IMR-90 (cell line): ENCODE results near the gene GSG1L. TPM values are rescaled to one million over a fixed set of nuclear protein-coding genes. Genes with fewer than 3 reads are reported as not detected.

Source experiments
- ATAC-seq: fragments of 200-7000 bp; cut with Tn5 transposase; 2 replicates; pipeline ENCODE4 v1.9.1; 2020; ENCODE audit warnings: low read depth, mild to moderate bottlenecking, moderate library complexity
- BruUV-seq: library from RNA; stranded (reverse); fragments of 400-500 nt; replicated peaks from 2 replicates; lab custom pipeline; 2021; lab: Mats Ljungman, UMichigan
- CTCF ChIA-PET: fragments of 300-600 bp; formaldehyde crosslinking; extraction: SDS; loops from one replicate; lab custom pipeline; 2021; ENCODE audit warnings: antibody characterized with exemption; lab: Yijun Ruan, JAX
- POLR2A ChIA-PET: fragments of 300-600 bp; sonication (Branson Sonifier 250); formaldehyde crosslinking; loops from one replicate; lab custom pipeline; 2022; ENCODE audit warnings: antibody characterized with exemption; ENCODE audit not compliant: unreplicated experiment; lab: Charles Lee
- DNase-seq: peaks from one replicate; pipeline ENCODE4 v3.0.0; 2013
- H2AFZ ChIP-seq: replicated peaks from 2 replicates; pipeline ENCODE3; 2013; ENCODE audit warnings: low read length, mild to moderate bottlenecking; ENCODE audit not compliant: poor library complexity
- H2AK5ac ChIP-seq: 2 replicates; pipeline ENCODE4 v1.6.1; 2013; ENCODE audit warnings: low read depth, low read length, inconsistent platforms
- H2AK9ac ChIP-seq: replicated peaks from 2 replicates; pipeline ENCODE3; 2013; ENCODE audit warnings: mild to moderate bottlenecking, low read depth, low read length, moderate library complexity; ENCODE audit not compliant: poor library complexity
- H2BK120ac ChIP-seq: 2 replicates; pipeline ENCODE4 v1.6.1; 2013; ENCODE audit warnings: low read depth, low read length, inconsistent platforms
- H2BK15ac ChIP-seq: 3 replicates; pipeline ENCODE4 v1.6.1; 2013; ENCODE audit warnings: low read depth, low read length, inconsistent platforms
- H2BK20ac ChIP-seq: 2 replicates; pipeline ENCODE4 v1.6.1; 2013; ENCODE audit warnings: low read depth, mild to moderate bottlenecking, inconsistent platforms, low read length, moderate library complexity
- H2BK5ac ChIP-seq: 2 replicates; pipeline ENCODE4 v1.6.1; 2013; ENCODE audit warnings: mild to moderate bottlenecking, low read depth, low read length, inconsistent platforms; ENCODE audit not compliant: poor library complexity, severe bottlenecking
- H3K14ac ChIP-seq: replicated peaks from 2 replicates; pipeline ENCODE4 v1.6.1; 2013; ENCODE audit warnings: low read depth, low read length, inconsistent platforms
- H3K18ac ChIP-seq: 2 replicates; pipeline ENCODE4 v1.6.1; 2013; ENCODE audit warnings: low read depth, low read length, control low read depth
- H3K23ac ChIP-seq: 2 replicates; pipeline ENCODE4 v1.6.1; 2013; ENCODE audit warnings: low read depth, low read length, inconsistent platforms
- H3K27ac ChIP-seq: 2 replicates; pipeline ENCODE4 v1.5.1; 2013; ENCODE audit warnings: mild to moderate bottlenecking, control low read depth, low read length; ENCODE audit not compliant: insufficient read depth
- H3K27me3 ChIP-seq: 2 replicates; pipeline ENCODE4 v1.6.1; 2013; ENCODE audit warnings: low read length; ENCODE audit not compliant: control insufficient read depth, insufficient read depth
- H3K36me3 ChIP-seq: 2 replicates; pipeline ENCODE4 v1.6.1; 2013; ENCODE audit warnings: low read length, mixed read lengths; ENCODE audit not compliant: control insufficient read depth, insufficient read depth
- H3K4ac ChIP-seq: 2 replicates; pipeline ENCODE4 v1.6.1; 2013; ENCODE audit warnings: low read depth, low read length, inconsistent platforms
- H3K4me1 ChIP-seq: 2 replicates; pipeline ENCODE4 v1.6.1; 2013; ENCODE audit warnings: low read length, mixed read lengths; ENCODE audit not compliant: control insufficient read depth, insufficient read depth
- H3K4me2 ChIP-seq: 2 replicates; pipeline ENCODE4 v1.6.1; 2013; ENCODE audit warnings: low read depth, mild to moderate bottlenecking, control low read depth, low read length, moderate library complexity
- H3K4me3 ChIP-seq: 2 replicates; pipeline ENCODE4 v1.5.1; 2013; ENCODE audit warnings: low read depth, mild to moderate bottlenecking, control low read depth, low read length, moderate library complexity; ENCODE audit not compliant: insufficient read depth
- H3K56ac ChIP-seq: 2 replicates; pipeline ENCODE4 v1.6.1; 2013; ENCODE audit warnings: low read length, inconsistent platforms; ENCODE audit not compliant: insufficient read depth; ENCODE audit errors: extremely low read depth
- H3K79me1 ChIP-seq, 2 experiments: 2 replicates each; pipeline ENCODE4 v1.6.1; 2013; ENCODE audit warnings: low read length in 2 of 2, inconsistent platforms in 1 of 2, low read depth in 1 of 2
- H3K9ac ChIP-seq: 2 replicates; pipeline ENCODE4 v1.6.1; 2013; ENCODE audit warnings: low read depth, low read length, control low read depth
- H3K9me1 ChIP-seq: 2 replicates; pipeline ENCODE4 v1.6.1; 2013; ENCODE audit warnings: low read length, inconsistent platforms; ENCODE audit not compliant: insufficient read depth
- H3K9me3 ChIP-seq: 2 replicates; pipeline ENCODE4 v1.6.1; 2013; ENCODE audit warnings: low read length; ENCODE audit not compliant: control insufficient read depth, insufficient read depth
- H4K20me1 ChIP-seq: 2 replicates; pipeline ENCODE4 v1.6.1; 2013; ENCODE audit warnings: low read length, inconsistent platforms; ENCODE audit not compliant: insufficient read depth
- H4K5ac ChIP-seq: 2 replicates; pipeline ENCODE4 v1.6.1; 2013; ENCODE audit warnings: mild to moderate bottlenecking, low read depth, low read length, control low read depth
- H4K8ac ChIP-seq, 2 experiments: 2 replicates each; pipeline ENCODE4 v1.6.1; 2013; ENCODE audit warnings: low read depth in 2 of 2, low read length in 2 of 2, control low read depth in 1 of 2, inconsistent platforms in 1 of 2
- H4K91ac ChIP-seq: 2 replicates; pipeline ENCODE4 v1.6.1; 2013; ENCODE audit warnings: low read depth, low read length, inconsistent platforms; ENCODE audit not compliant: insufficient read depth
- BHLHE40 ChIP-seq: fragments of 150-350 bp; IDR thresholded peaks from 2 replicates; pipeline ENCODE4 v1.6.1; 2016; ENCODE audit warnings: mild to moderate bottlenecking, low read depth, low read length
- CEBPB ChIP-seq: IDR thresholded peaks from 2 replicates; pipeline ENCODE4 v1.6.1; 2012; ENCODE audit warnings: low read depth, low read length, improper control_type of control experiment
- CHD1 ChIP-seq: IDR thresholded peaks from 2 replicates; pipeline ENCODE4 v1.6.1; 2012; ENCODE audit warnings: low read depth, low read length, improper control_type of control experiment
- ELK1 ChIP-seq: fragments of 150-350 bp; IDR thresholded peaks from 2 replicates; pipeline ENCODE4 v1.6.1; 2016; ENCODE audit warnings: low read depth, mild to moderate bottlenecking, low read length, moderate library complexity, borderline replicate concordance
- FOS ChIP-seq: fragments of 150-350 bp; IDR thresholded peaks from 2 replicates; pipeline ENCODE4 v1.6.1; 2016; ENCODE audit warnings: low read depth, low read length
- MAFK ChIP-seq: IDR thresholded peaks from 2 replicates; pipeline ENCODE4 v1.6.1; 2012; ENCODE audit warnings: low read depth, low read length, improper control_type of control experiment
- MAZ ChIP-seq: IDR thresholded peaks from 2 replicates; pipeline ENCODE4 v1.6.1; 2012; ENCODE audit warnings: low read depth, mild to moderate bottlenecking, low read length, improper control_type of control experiment, moderate library complexity, borderline replicate concordance
- MXI1 ChIP-seq: IDR thresholded peaks from 2 replicates; pipeline ENCODE4 v1.6.1; 2012; ENCODE audit warnings: low read depth, mild to moderate bottlenecking, low read length, moderate library complexity, borderline replicate concordance
- NFE2L2 ChIP-seq: fragments of 150-350 bp; IDR thresholded peaks from 2 replicates; pipeline ENCODE4 v1.6.1; 2016; ENCODE audit warnings: low read depth, mild to moderate bottlenecking, low read length
- POLR2A ChIP-seq: IDR thresholded peaks from 2 replicates; pipeline ENCODE4 v1.6.1; 2012; ENCODE audit warnings: mild to moderate bottlenecking, low read depth, low read length
- RAD21 ChIP-seq: IDR thresholded peaks from 2 replicates; pipeline ENCODE4 v1.6.1; 2012; ENCODE audit warnings: low read length, improper control_type of control experiment
- RCOR1 ChIP-seq: IDR thresholded peaks from 2 replicates; pipeline ENCODE4 v1.6.1; 2012; ENCODE audit warnings: mild to moderate bottlenecking, low read length, improper control_type of control experiment; ENCODE audit not compliant: insufficient replicate concordance
- RFX5 ChIP-seq: IDR thresholded peaks from 2 replicates; pipeline ENCODE4 v1.8.0; 2012; ENCODE audit warnings: low read depth, mild to moderate bottlenecking, low read length, moderate library complexity
- SMC3 ChIP-seq: fragments of 150-350 bp; IDR thresholded peaks from 2 replicates; pipeline ENCODE4 v1.6.1; 2016; ENCODE audit warnings: low read depth, mild to moderate bottlenecking, antibody characterized with exemption, low read length, moderate library complexity
- USF2 ChIP-seq: fragments of 150-350 bp; IDR thresholded peaks from 2 replicates; pipeline ENCODE4 v1.6.1; 2017; ENCODE audit warnings: mild to moderate bottlenecking, antibody characterized with exemption, low read length, low read depth
- WGBS, 2 experiments: methylation state at CpG; one replicate each; pipeline versions ENCODE4 v1.1.5 to v1.1.7; 2013; ENCODE audit warnings: missing lambda C conversion rate in 2 of 2; ENCODE audit not compliant: insufficient read length in 1 of 2; ENCODE audit errors: extremely low coverage in 2 of 2; 5-methylcytosine and 5-hydroxymethylcytosine counted together
- dilution Hi-C: fragments of 300-500 bp; cut with HindIII; formaldehyde crosslinking; loops from one replicate; pipeline ENCODE4 v1.14.3; 2018; ENCODE audit warnings: low sequenced_read_pairs; ENCODE audit not compliant: unreplicated experiment
- in situ Hi-C: fragments of 300-500 bp; cut with MboI; formaldehyde crosslinking; loops from 3 replicates; pipeline ENCODE4 v1.14.3; 2019; ENCODE audit warnings: low sequenced_read_pairs, inconsistent platforms, mixed read lengths
- intact Hi-C: fragments of 100-400 bp; cut with micrococcal nuclease; formaldehyde crosslinking; loops from 2 replicates; pipeline ENCODE4 v1.10.0; 2022
- polyA plus RNA-seq, 3 experiments: library from polyadenylated mRNA; depleted of rRNA; stranded (reverse); fragments of >200 nt; gene quantifications; 2 replicates each; pipeline ENCODE4 v1.2.3, GENCODE V29; 2012; ENCODE audit warnings: low replicate concordance in 1 of 3
- total RNA-seq: library from RNA; depleted of rRNA; stranded (reverse); fragments of >200 nt; gene quantifications from 2 replicates; pipeline ENCODE4 v1.2.3, GENCODE V29; 2012
- TF ChIP-seq, protein P1 (sequence below): conservative IDR thresholded peaks from 2 replicates; pipeline ENCODE4 v1.5.1; 2012; ENCODE audit warnings: mild to moderate bottlenecking, low read depth, low read length, improper control_type of control experiment

GSG1L gene
- total and polyA plus RNA-seq, 2 of the 4 experiments (the other 2 are of a cell fraction) = not detected

DNA sequence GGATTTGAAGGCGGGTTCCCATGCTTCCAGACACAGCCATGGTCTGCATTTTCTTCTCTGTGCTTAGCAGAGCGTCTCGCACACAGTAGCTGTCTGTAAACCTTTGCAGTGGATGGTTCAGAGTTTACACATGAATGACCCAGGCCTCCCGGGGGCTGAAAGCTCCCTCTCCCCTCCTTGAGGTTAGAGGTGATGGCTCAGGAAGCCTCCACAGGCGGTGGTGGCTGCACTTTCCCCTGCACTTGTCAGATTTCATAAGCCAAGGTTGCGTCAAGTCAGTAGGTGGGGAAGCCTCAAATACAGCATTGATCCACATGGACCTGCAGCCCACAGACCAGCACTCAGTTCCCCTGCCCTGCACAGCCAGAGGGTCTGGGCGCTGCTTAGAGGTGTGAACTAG lies 301.7 kb downstream of the GSG1L start:
- ChIA-PET CTCF (no interaction called here), POLR2A (no interaction called here)
- Histone ChIP-seq H3K9me1 (peaks cover 9% of the 10 kb centered on the region), H4K91ac (no peak overlapping the region), H3K23ac (no peak overlapping the region), H3K9ac (no peak overlapping the region), H2BK120ac (no peak overlapping the region), H4K20me1 (0 out of 2 replicates have a peak, but pooled peaks cover 4% of the 10 kb centered on the region), H3K36me3 (peaks cover 24% of the 10 kb centered on the region), H3K14ac (0 out of 2 replicates have a peak overlapping the region, but pooled peaks have one; percentile 12), H4K5ac (no peak overlapping the region), H2AK5ac (no peak overlapping the region), H3K56ac (no peak overlapping the region), H4K8ac (no peak overlapping the region), H2BK20ac (no peak overlapping the region), H3K4me2 (no peak overlapping the region), H3K9me3 (peaks cover 5% of the 10 kb centered on the region), H3K4ac (no peak overlapping the region), H3K27ac (no peak overlapping the region), H2BK15ac (no peak overlapping the region), H3K79me1 (no peaks in the 10 kb centered on the region), H2AK9ac (no peak overlapping the region), H2BK5ac (no peak overlapping the region), H3K4me1 (peaks cover 6% of the 10 kb centered on the region), H3K18ac (no peak overlapping the region), H3K4me3 (no peak overlapping the region), H3K27me3 (no peaks in the 10 kb centered on the region), H2AFZ (no peak overlapping the region)
- TF ChIP-seq NFE2L2 (no peak), BHLHE40 (no peak), FOS (no peak), RCOR1 (no peak), CHD1 (no peak), SMC3 (no peak), MAZ (no peak), MXI1 (no peak), RAD21 (no peak), MAFK (no peak), ELK1 (no peak), USF2 (no peak), CEBPB (no peak), RFX5 (no peak), POLR2A (no peak)
- TF ChIP-seq, protein P1, sequence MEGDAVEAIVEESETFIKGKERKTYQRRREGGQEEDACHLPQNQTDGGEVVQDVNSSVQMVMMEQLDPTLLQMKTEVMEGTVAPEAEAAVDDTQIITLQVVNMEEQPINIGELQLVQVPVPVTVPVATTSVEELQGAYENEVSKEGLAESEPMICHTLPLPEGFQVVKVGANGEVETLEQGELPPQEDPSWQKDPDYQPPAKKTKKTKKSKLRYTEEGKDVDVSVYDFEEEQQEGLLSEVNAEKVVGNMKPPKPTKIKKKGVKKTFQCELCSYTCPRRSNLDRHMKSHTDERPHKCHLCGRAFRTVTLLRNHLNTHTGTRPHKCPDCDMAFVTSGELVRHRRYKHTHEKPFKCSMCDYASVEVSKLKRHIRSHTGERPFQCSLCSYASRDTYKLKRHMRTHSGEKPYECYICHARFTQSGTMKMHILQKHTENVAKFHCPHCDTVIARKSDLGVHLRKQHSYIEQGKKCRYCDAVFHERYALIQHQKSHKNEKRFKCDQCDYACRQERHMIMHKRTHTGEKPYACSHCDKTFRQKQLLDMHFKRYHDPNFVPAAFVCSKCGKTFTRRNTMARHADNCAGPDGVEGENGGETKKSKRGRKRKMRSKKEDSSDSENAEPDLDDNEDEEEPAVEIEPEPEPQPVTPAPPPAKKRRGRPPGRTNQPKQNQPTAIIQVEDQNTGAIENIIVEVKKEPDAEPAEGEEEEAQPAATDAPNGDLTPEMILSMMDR = no peak
- no CpG with 5 or more reads among the region's 7 CpGs for WGBS, 2 experiments
- no TSS peak for BruUV-seq
- intact Hi-C loops = no loop called here
- in situ Hi-C loops = no loop called here
- no peak for ATAC-seq
- no peak for DNase-seq
- dilution Hi-C loops = no loop called here
